GM12878 (cell line): ENCODE data around the gene SLC5A11.

Source experiments
- ATF2 ChIP-seq: IDR thresholded peaks from 2 replicates; pipeline ENCODE4 v1.6.1; 2012; ENCODE audit warnings: low read length, inconsistent platforms
- CEBPB ChIP-seq, 2 experiments: fragments of 150-350 bp in 1 of 2; IDR thresholded peaks; 2 replicates each; pipeline ENCODE4 v1.6.1; 2012 to 2014; ENCODE audit warnings: low read depth in 2 of 2, low read length in 2 of 2, borderline replicate concordance in 1 of 2, inconsistent platforms in 1 of 2
- EZH2 ChIP-seq: IDR thresholded peaks from 2 replicates; pipeline ENCODE4 v1.6.1; 2012; ENCODE audit warnings: low read depth, mild to moderate bottlenecking, control low read depth, inconsistent platforms, low read length, borderline replicate concordance; ENCODE audit not compliant: control insufficient read depth
- HCFC1 ChIP-seq: fragments of 150-350 bp; IDR thresholded peaks from 2 replicates; pipeline ENCODE4 v1.6.1; 2014; ENCODE audit warnings: low read length
- KAT2A ChIP-seq: conservative IDR thresholded peaks from 2 replicates; pipeline ENCODE4 v1.6.1; 2011; ENCODE audit warnings: low read depth, low read length; ENCODE audit not compliant: control insufficient read depth
- MYC ChIP-seq: IDR thresholded peaks from 2 replicates; pipeline ENCODE4 v1.6.1; 2011; ENCODE audit warnings: mild to moderate bottlenecking, low read length, moderate library complexity, inconsistent platforms; ENCODE audit not compliant: insufficient read depth, insufficient replicate concordance, insufficient read length, severe bottlenecking
- POLR2A ChIP-seq: IDR thresholded peaks from 2 replicates; pipeline ENCODE4 v1.6.1; 2011; ENCODE audit warnings: low read depth, mild to moderate bottlenecking, low read length
- RAD21 ChIP-seq: IDR thresholded peaks from 2 replicates; pipeline ENCODE4 v1.6.1; 2011; ENCODE audit warnings: mild to moderate bottlenecking, low read depth, low read length, moderate library complexity; ENCODE audit not compliant: insufficient read depth
- ZBTB33 ChIP-seq: fragments of 450-650 bp; IDR thresholded peaks from 2 replicates; pipeline ENCODE4 v1.6.1; 2017; ENCODE audit warnings: mild to moderate bottlenecking
- TF ChIP-seq, protein P1 (sequence below), 3 experiments: IDR thresholded peaks in 2 of 3; conservative IDR thresholded peaks in 1 of 3; 2 replicates each; pipeline ENCODE4 v1.5.1; 2011; ENCODE audit warnings: low read depth in 3 of 3, low read length in 3 of 3, mild to moderate bottlenecking in 3 of 3, control low read depth in 2 of 3, moderate library complexity in 2 of 3, inconsistent platforms in 1 of 3, mixed read lengths in 1 of 3; ENCODE audit not compliant: control insufficient read depth in 2 of 3, insufficient read depth in 1 of 3; ENCODE audit errors: extremely low read depth in 1 of 3
- TF ChIP-seq, protein P2 (sequence below): fragments of 450-650 bp; conservative IDR thresholded peaks from 2 replicates; pipeline ENCODE4 v1.6.1; 2017; ENCODE audit warnings: mild to moderate bottlenecking, moderate library complexity

- TF ChIP-seq ZBTB33 (no peak), POLR2A (no peak), MYC (no peak), CEBPB (IDR thresholded peaks at IDR 0.05; ENCODE audit: borderline replicate concordance in 1 of 2, low read depth in 2 of 2, low read length in 2 of 2) (no peak), ATF2 (no peak), KAT2A (no peak), RAD21 (no peak), HCFC1 (no peak), EZH2 (no peak)
- TF ChIP-seq, protein P1, sequence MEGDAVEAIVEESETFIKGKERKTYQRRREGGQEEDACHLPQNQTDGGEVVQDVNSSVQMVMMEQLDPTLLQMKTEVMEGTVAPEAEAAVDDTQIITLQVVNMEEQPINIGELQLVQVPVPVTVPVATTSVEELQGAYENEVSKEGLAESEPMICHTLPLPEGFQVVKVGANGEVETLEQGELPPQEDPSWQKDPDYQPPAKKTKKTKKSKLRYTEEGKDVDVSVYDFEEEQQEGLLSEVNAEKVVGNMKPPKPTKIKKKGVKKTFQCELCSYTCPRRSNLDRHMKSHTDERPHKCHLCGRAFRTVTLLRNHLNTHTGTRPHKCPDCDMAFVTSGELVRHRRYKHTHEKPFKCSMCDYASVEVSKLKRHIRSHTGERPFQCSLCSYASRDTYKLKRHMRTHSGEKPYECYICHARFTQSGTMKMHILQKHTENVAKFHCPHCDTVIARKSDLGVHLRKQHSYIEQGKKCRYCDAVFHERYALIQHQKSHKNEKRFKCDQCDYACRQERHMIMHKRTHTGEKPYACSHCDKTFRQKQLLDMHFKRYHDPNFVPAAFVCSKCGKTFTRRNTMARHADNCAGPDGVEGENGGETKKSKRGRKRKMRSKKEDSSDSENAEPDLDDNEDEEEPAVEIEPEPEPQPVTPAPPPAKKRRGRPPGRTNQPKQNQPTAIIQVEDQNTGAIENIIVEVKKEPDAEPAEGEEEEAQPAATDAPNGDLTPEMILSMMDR (IDR thresholded peaks at IDR 0.05 in 2 of 3, conservative IDR thresholded peaks at IDR 0.05 in 1 of 3; ENCODE audit: control insufficient read depth in 2 of 3, extremely low read depth in 1 of 3, insufficient read depth in 1 of 3, low read depth in 3 of 3, low read length in 3 of 3): no peak
- TF ChIP-seq, protein P2, sequence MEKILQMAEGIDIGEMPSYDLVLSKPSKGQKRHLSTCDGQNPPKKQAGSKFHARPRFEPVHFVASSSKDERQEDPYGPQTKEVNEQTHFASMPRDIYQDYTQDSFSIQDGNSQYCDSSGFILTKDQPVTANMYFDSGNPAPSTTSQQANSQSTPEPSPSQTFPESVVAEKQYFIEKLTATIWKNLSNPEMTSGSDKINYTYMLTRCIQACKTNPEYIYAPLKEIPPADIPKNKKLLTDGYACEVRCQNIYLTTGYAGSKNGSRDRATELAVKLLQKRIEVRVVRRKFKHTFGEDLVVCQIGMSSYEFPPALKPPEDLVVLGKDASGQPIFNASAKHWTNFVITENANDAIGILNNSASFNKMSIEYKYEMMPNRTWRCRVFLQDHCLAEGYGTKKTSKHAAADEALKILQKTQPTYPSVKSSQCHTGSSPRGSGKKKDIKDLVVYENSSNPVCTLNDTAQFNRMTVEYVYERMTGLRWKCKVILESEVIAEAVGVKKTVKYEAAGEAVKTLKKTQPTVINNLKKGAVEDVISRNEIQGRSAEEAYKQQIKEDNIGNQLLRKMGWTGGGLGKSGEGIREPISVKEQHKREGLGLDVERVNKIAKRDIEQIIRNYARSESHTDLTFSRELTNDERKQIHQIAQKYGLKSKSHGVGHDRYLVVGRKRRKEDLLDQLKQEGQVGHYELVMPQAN: no peak
Observed at GRCh38 chr16:24918641-24919040, 72.9 kb downstream of the SLC5A11 start.
